ENCODE measurements around the gene CHRNE.
A peak's percentile ranks its signal among the peaks of the same experiment; 100 is the strongest.

Gene CHRNE

GRCh38 chr17:4948931-4949320 is 46.0 kb upstream of the CHRNE start:
- no peaks in the 10 kb centered on the region for H3K9me3 ChIP-seq (ENCODE audit: severe bottlenecking)
- TF ChIP-seq CTCF (IDR thresholded peaks at IDR 0.05; ENCODE audit: low read depth, low read length): no peak
- H3K4me3 ChIP-seq (ENCODE audit: low read depth, low read length): peak overlapping the region; percentile 96
- peak; percentile 86 for DNase-seq
- peak overlapping the region; percentile 95 for H3K27ac ChIP-seq
- no peaks in the 10 kb centered on the region for H3K27me3 ChIP-seq (ENCODE audit: insufficient read depth, low read depth, severe bottlenecking)
- peaks cover 43% of the 10 kb centered on the region for H3K36me3 ChIP-seq

GRCh38 chr17:4948166-4948930 is 45.5 kb upstream of the CHRNE start, which contains the start of gene PFN1:
TSS of gene PFN1 (minus strand) at chr17:4948530. CDS start at chr17:4948394, 136 bp downstream.
- H3K9me3 ChIP-seq (ENCODE audit: severe bottlenecking): no peaks in the 10 kb centered on the region
- H3K27ac ChIP-seq: peak within 1 kb of the TSS; percentile 95
- DNase-seq: peak; percentile 85
- H3K36me3 ChIP-seq: peaks cover 49% of the 10 kb centered on the region
- no peak for TF ChIP-seq CTCF (IDR thresholded peaks at IDR 0.05; ENCODE audit: low read depth, low read length)
- no peaks in the 10 kb centered on the region for H3K27me3 ChIP-seq (ENCODE audit: insufficient read depth, low read depth, severe bottlenecking)
- H3K4me3 ChIP-seq (ENCODE audit: low read depth, low read length): peak within 1 kb of the TSS; percentile 96

GRCh38 chr17:4947411-4948165 is 44.7 kb upstream of the CHRNE start:
- Histone ChIP-seq H3K4me3 (ENCODE audit: low read depth, low read length) (peak overlapping the region; percentile 96), H3K36me3 (peaks cover 53% of the 10 kb centered on the region), H3K9me3 (ENCODE audit: severe bottlenecking) (no peaks in the 10 kb centered on the region), H3K27me3 (ENCODE audit: insufficient read depth, low read depth, severe bottlenecking) (no peaks in the 10 kb centered on the region), H3K27ac (peak overlapping the region; percentile 95)
- peak; percentile 50 for DNase-seq
- no peak for TF ChIP-seq CTCF (IDR thresholded peaks at IDR 0.05; ENCODE audit: low read depth, low read length)

- peaks cover 59% of the 10 kb centered on the region for H3K36me3 ChIP-seq
- no peaks in the 10 kb centered on the region for H3K27me3 ChIP-seq (ENCODE audit: insufficient read depth, low read depth, severe bottlenecking)
- peak overlapping the region; percentile 96 for H3K4me3 ChIP-seq (ENCODE audit: low read depth, low read length)
- DNase-seq: no peak
- peak overlapping the region; percentile 60 for H3K27ac ChIP-seq
- H3K9me3 ChIP-seq (ENCODE audit: severe bottlenecking): no peaks in the 10 kb centered on the region
- no peak for TF ChIP-seq CTCF (IDR thresholded peaks at IDR 0.05; ENCODE audit: low read depth, low read length)
Measured at GRCh38 chr17:4947010-4947410, 44.1 kb upstream of the CHRNE start.

GRCh38 chr17:4946312-4946976 is 43.5 kb upstream of the CHRNE start:
- Histone ChIP-seq H3K36me3 (peaks cover 65% of the 10 kb centered on the region), H3K27ac (peak overlapping the region; percentile 60), H3K27me3 (ENCODE audit: insufficient read depth, low read depth, severe bottlenecking) (no peaks in the 10 kb centered on the region), H3K9me3 (ENCODE audit: severe bottlenecking) (no peaks in the 10 kb centered on the region), H3K4me3 (ENCODE audit: low read depth, low read length) (peak overlapping the region; percentile 96)
- no peak for TF ChIP-seq CTCF (IDR thresholded peaks at IDR 0.05; ENCODE audit: low read depth, low read length)
- no peak for DNase-seq
